GM19238 (cell line): ENCODE measurements around the gene DYSF.

Source experiments
- DNase-seq: peaks from one replicate; pipeline ENCODE4 v3.0.0; 2011; ENCODE audit warnings: low spot score; ENCODE audit not compliant: insufficient read length

Gene DYSF

GRCh38 chr2:71602115-71602495 is 148.7 kb downstream of the DYSF start:
- no peak for DNase-seq

GRCh38 chr2:71602581-71602980 is 149.2 kb downstream of the DYSF start:
- DNase-seq: no peak

DNA sequence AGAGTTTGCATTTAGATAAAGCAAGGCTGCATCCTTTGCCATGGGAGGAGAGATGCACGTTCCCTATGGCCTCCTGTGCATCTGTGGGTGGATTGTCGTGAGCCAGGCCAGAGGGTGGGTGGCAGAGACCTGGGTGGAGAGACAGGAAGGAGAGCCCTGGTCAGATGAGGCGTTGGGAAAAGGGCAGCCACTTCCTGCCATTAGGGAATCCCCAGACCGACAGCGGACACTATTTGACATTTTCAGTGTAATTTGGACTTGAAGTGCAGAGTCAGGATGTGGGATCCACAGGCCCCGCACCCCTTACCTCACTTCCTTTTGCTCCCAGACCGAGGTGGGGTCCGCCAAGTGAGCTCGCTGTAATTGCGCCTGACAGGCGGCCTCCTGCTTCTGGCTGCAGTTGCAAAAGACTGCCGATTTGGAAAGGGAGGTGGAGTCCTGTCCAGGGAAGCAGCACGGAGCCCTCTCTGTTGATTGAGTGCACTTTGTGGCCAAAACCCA is 150.0 kb downstream of the DYSF start:
- DNase-seq: no peak

- no peak for DNase-seq
Measured at GRCh38 chr2:71603851-71604725, 150.7 kb downstream of the DYSF start.

- no peak for DNase-seq
Measured at GRCh38 chr2:71604726-71605120, 151.4 kb downstream of the DYSF start.

GRCh38 chr2:71605173-71605641 is 151.8 kb downstream of the DYSF start:
- no peak for DNase-seq

DNA sequence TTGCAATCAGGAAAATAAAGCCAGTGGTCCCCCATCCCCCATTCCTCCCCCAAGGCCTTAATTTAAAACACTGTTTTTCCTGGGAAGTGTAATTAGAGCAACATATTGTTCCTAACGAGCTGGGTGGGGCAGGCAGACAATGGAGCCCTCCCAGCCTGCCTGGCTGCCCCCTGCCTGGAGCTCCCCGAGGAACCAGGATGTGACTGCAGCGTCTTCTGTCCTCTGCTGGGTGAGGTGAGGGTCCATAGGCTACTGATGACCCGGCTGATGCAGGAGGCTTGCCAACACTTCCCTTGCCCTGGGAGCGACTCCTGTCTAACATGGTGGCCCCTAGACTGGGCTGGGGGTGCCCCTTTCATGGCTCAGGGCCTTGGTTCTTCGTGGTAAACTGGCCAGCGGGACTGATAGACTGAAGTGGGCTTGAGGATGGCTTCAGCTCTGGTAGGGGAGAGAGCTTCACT is 152.4 kb downstream of the DYSF start:
- DNase-seq: no peak

- no peak for DNase-seq
Measured at GRCh38 chr2:71606244-71606643, 152.9 kb downstream of the DYSF start.

- DNase-seq: no peak
Measured at GRCh38 chr2:71607151-71607889, 154.0 kb downstream of the DYSF start.

DNA sequence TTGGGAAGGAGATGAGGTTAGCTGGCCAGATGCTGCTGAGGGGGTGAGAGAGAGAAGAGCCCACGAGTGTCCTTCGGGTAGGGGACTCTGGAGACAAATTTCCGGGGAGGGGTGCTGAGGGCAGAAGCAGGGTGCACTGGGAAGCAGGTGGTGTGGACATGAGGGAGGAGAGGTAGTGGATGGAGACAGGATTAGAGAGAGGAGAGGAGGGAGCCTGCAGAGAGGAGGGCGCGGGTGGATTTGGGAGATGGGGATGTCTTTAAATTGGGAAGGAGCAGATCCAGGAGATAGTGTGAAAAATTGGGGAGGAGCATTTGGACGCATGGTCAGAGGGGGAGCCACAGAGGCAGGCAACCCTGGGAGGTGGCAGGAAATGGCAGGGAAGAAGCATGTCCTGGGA is 154.7 kb downstream of the DYSF start:
- DNase-seq: no peak

DNA sequence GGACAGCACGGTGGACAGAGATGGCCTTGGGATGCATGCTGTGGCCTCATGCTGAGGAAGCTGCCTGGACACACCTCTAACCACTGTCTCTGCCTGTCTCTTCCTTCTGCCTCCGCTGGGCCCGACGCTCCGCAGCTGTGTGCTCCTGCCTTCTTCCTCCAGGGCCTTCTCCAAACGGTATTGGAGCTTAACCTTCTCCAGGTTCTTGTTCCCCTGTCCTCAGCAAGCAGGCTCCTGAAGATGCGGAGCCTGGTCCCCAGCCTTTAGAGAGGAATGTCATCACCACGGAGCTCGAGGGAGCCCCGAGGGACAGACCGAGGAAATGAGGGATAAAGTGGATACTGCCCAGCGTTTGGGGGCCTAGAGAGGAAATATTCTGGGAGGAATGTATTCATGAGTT is 155.1 kb downstream of the DYSF start:
- DNase-seq: no peak

GRCh38 chr2:71609029-71609428 is 155.7 kb downstream of the DYSF start:
- DNase-seq: no peak

GRCh38 chr2:71609441-71609840 is 156.1 kb downstream of the DYSF start:
- DNase-seq: no peak

DNA sequence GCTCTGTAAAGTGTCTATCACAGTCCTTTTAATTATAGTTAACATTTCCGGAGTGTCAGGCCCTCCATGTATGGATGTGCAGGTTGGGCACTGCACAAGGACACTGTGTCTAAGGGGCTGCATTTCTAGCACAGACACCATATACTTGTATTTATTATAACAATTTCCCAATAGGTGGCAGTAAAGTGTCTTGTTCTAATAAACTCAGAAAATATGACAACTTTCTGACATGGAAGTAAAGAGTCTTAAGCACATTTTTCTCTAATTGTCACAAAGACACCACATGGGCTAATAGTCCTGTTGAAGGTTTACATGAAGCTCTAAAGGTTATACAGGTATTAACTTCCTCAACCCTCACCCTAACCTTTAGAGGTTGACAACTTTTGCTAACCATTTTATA is 156.6 kb downstream of the DYSF start:
- DNase-seq: no peak

DNA sequence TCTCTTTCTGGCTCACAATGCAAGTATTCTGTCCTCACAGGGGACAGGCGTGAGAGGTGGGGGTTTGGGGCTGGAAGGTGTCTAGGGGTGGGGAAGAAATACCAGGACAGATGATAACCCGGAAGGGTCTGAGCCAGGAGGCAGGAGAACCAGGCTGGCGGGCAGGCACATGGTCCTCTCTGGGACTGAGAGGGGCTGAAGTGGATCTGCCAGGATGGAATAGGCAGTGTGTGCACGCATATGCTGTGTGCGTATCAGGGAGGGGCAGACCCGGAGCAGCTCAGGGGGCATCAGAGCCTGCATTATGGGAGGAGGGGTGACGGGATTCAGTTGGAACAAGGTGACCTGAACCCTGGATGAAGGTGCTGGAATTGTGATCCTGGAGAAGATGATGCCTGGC is 157.3 kb downstream of the DYSF start:
- no peak for DNase-seq

- no peak for DNase-seq
Measured at GRCh38 chr2:71611247-71611646, 157.9 kb downstream of the DYSF start.

DNA sequence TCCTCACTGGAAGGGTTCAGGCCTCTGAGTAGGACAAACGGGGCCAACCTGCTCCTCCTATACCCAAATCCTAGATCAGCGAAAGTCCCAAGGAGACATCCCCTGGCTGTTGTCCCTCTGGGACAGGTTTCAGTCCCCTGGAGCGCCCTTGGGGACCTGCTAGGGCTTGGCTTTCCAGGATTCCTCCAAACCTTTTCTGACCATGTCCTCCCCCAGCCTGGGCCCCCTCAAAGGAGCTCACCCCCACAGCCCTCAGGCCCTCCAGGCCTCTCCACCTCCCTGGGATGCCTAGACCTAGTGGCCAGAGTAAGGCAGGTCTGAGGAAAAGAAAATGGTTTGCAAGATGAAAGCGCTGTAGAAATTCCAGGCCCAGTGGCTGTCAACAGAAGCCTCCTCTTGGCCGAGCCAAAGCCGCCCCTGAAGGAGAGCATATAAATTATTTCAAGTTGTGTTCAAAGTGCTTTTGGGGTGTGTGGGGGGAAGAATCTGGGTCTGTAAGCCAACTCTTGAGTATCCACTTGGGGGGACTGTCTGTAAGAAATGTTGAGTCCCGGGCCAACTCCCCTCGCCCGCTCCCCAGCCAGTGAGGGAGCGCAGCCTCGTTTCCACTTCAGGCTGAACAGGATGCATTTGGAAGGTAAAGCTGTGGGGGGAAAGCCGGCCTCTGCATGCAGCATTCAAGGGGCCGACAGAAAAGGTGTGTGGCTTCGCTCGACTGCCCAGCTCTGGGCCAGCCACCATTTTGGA is 158.6 kb downstream of the DYSF start:
- DNase-seq: no peak

GRCh38 chr2:71612581-71613402 is 159.4 kb downstream of the DYSF start:
- DNase-seq: no peak

- no peak for DNase-seq
Measured at GRCh38 chr2:71613403-71613952, 160.1 kb downstream of the DYSF start.
